ENCODE results near the gene HCK. TPM values are rescaled to one million over a fixed set of nuclear protein-coding genes. Genes with fewer than 3 reads are reported as not detected.
"Not testable (repeated sequence)": the region's sequence is repeated elsewhere in the genome, so short reads cannot be mapped to it uniquely, and the experiment has no call there.

HCK gene
- total and polyA plus RNA-seq, 8 donors, result 0.42 to 12.9 (median 2.2) TPM

DNA sequence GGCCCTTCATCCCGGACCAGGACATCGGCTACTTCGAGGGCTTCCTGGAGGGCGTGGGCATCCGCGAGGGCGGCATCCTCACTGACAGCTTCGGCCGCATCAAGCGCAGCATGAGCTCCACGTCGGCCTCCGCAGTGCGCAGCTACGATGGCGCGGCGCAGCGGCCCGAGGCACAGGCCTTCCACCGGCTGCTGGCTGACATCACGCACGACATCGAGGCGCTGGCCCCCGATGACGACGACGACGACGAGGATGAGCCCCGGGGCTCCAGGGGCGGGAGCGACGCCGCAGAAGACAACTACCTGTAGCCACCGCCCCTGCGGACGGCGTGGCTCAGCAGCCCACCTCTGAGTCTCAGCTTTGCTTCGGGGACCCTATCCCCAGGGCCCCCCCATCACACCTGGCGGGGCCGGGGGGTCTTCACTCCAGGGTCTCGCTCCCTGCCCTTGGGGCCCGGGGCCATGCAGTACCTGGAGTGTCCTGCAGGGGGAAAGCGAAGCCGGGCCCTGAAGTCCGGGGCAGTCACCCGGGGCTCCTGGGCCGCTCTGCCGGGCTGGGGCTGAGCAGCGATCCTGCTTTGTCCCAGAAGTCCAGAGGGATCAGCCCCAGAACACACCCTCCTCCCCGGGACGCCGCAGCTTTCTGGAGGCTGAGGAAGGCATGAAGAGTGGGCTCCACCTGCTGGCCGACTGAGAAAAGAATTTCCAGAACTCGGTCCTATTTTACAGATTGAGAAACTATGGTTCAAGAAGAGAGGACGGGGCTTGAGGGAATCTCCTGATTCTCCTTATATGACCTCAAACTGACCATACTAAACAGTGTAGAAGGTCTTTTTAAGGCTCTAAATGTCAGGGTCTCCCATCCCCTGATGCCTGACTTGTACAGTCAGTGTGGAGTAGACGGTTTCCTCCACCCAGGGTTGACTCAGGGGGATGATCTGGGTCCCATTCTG, 20.8 kb upstream of the HCK start:
- H3K27ac ChIP-seq, result no peak overlapping the region
- H3K27me3 ChIP-seq, result peaks cover 0 to 7% (median 0%) of the 10 kb centered on the region in 4 donors
- 14 to 19% methylated on average over 56 to 59 of the region's 59 CpGs for WGBS, 2 donors
- intact Hi-C loops (cut with DNase I), result loop anchor here in 1 of 3 donors (5.0 kb wide), 1 partner anchor 209 kb away; no protein-coding TSS in a partner anchor
- no peaks in the 10 kb centered on the region for H3K9me3 ChIP-seq
- DNase-seq (peak; percentile 70 to 91 (median 81)), FAIRE-seq (no peak), ATAC-seq (peak; percentile 94 to 97 (median 96))
- TF ChIP-seq, protein P1, sequence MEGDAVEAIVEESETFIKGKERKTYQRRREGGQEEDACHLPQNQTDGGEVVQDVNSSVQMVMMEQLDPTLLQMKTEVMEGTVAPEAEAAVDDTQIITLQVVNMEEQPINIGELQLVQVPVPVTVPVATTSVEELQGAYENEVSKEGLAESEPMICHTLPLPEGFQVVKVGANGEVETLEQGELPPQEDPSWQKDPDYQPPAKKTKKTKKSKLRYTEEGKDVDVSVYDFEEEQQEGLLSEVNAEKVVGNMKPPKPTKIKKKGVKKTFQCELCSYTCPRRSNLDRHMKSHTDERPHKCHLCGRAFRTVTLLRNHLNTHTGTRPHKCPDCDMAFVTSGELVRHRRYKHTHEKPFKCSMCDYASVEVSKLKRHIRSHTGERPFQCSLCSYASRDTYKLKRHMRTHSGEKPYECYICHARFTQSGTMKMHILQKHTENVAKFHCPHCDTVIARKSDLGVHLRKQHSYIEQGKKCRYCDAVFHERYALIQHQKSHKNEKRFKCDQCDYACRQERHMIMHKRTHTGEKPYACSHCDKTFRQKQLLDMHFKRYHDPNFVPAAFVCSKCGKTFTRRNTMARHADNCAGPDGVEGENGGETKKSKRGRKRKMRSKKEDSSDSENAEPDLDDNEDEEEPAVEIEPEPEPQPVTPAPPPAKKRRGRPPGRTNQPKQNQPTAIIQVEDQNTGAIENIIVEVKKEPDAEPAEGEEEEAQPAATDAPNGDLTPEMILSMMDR (IDR thresholded peaks at IDR 0.05), result peak; percentile 81 to 97 (median 94)
- peaks cover 0 to 4% (median 0%) of the 10 kb centered on the region in 3 donors for H3K4me1 ChIP-seq
- no peaks in the 10 kb centered on the region for H3K36me3 ChIP-seq
- peak overlapping the region in 2 of 4 donors; percentile 6 to 36 for H3K4me3 ChIP-seq

DNA sequence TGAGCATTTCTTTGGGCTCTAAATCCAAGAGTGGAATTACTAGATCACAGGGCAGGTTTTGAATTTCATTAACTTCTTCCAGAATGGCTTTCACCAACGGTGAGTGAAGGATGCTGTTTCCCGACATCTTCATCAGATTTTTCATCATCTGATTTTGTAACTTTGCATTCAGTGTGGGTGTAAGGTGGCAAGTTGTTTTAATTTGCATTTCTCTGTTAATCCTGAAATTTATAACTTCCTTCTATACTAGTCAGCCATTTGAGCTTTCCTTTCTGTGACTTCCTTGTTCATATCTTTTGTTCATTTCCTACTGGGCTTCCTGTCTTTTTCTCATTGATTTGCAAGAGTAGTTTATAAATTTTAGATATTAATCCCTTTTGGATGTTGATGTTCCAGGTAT, 18.7 kb upstream of the HCK start:
- H3K4me1 ChIP-seq, result peaks cover 0 to 4% (median 0%) of the 10 kb centered on the region in 3 donors
- no peak overlapping the region for H3K27ac ChIP-seq
- no peak for FAIRE-seq
- WGBS, 2 donors, result 50 to 55% methylated on average over 2 of the region's 2 CpGs
- no peak for DNase-seq
- peaks cover 0 to 13% (median 0%) of the 10 kb centered on the region in 4 donors for H3K27me3 ChIP-seq
- no peaks in the 10 kb centered on the region for H3K36me3 ChIP-seq
- intact Hi-C loops (cut with DNase I), result loop anchor here in 1 of 3 donors (5.0 kb wide), 1 partner anchor 211 kb away; no protein-coding TSS in a partner anchor
- no peak overlapping the region for H3K4me3 ChIP-seq
- TF ChIP-seq, protein P1 (IDR thresholded peaks at IDR 0.05), result no peak
- H3K9me3 ChIP-seq, result no peaks in the 10 kb centered on the region
- ATAC-seq, result no peak

DNA sequence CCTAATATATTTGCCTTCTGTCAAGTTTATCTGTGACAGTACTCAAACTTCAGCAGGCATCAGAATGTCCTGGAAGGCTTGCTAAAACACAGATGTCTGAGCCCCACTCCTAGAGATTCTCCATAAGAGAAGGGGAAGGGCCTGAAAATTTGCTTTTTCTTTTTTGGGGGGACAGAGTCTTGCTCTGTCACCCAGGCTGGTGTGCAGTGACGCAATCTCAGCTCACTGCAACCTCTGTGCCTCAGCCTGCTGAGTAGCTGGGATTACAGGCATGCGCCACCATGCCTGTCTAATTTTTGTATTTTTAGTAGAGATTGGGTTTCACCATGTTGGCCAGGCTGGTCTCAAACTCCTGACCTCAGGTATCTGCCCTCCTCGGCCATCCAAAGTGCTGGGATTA, 18.3 kb upstream of the HCK start:
- not testable (repeated sequence) for H3K36me3 ChIP-seq, DNase-seq, H3K27ac ChIP-seq, ATAC-seq, FAIRE-seq, H3K4me3 ChIP-seq, H3K9me3 ChIP-seq, H3K4me1 ChIP-seq
- 57 to 67% methylated on average over 3 of the region's 3 CpGs for WGBS, 2 donors
- H3K27me3 ChIP-seq, result peaks cover 0 to 13% (median 0%) of the 10 kb centered on the region in 4 donors
- intact Hi-C loops (cut with DNase I), result loop anchor here in 1 of 3 donors (5.0 kb wide), 1 partner anchor 211 kb away; no protein-coding TSS in a partner anchor

DNA sequence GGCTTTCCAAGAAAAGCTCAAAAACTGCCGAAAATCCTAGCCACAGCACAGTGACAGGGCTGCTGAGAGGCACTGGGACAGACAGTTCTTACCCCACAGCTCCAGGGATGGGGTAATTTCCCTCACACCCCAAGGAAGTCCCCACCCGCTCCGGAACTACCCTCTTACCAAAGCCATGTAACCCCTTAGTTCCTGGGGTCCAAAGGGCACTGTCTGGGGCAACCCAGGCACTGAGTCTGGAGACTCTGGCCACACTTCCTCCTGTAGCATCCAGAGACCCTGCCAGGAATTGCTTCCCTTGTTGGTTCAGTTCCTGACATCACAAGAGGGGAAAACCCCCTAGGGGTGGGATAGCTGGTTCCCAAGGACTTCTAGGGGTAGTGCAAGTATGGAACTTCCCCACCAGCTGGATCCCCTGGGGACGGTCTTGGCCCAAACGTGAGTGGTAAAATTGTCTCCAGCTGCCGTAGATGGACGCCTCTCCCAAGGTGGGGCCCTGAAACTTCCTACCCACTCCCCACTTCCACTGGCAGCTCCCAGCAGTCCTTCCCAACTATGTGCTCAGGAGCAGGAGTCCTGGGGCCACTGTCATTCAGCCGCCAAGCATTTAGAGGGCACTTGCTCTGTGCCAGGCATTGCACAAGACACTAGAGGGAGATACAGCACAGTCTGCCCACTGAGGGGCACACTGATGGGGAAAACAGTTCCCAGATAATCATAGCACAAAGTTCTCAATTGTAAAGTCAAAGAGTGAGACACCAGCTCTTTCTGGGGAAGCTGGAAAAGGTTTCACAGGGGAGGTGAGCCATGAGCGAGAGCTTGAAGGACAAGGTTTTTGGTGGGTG, 17.2 kb upstream of the HCK start:
- Histone ChIP-seq H3K36me3 (no peaks in the 10 kb centered on the region), H3K27me3 (peaks cover 0 to 13% (median 0%) of the 10 kb centered on the region in 4 donors), H3K9me3 (no peaks in the 10 kb centered on the region), H3K4me3 (no peak overlapping the region), H3K27ac (no peak overlapping the region), H3K4me1 (peaks cover 0 to 7% (median 0%) of the 10 kb centered on the region in 3 donors)
- TF ChIP-seq, protein P1 (IDR thresholded peaks at IDR 0.05), result no peak
- 28 to 45% methylated on average over 9 of the region's 9 CpGs for WGBS, 2 donors
- ATAC-seq, result peak in 2 of 4 donors; percentile 27 to 31
- no peak for FAIRE-seq
- no peak for DNase-seq
- intact Hi-C loops (cut with DNase I), result loop anchor here in 1 of 3 donors (5.0 kb wide), 1 partner anchor 213 kb away; no protein-coding TSS in a partner anchor

DNA sequence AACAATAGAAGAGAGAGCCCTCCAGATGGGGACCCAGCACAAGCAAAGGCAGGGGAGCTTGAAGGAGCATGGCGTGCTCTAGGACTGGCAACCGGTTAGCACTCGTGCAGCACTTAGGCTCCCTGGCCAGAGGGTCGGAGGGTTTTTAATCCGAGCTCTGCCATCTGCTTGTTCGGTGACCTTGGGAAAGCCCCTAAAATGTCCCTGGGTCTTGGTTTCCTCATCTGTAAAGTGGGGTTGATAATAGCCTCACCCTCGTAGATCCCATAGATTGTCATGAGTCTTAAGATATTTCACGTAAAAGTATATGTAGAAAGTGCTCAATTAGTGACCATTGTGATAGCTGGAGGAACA, 16.6 kb upstream of the HCK start:
- ATAC-seq (no peak), DNase-seq (no peak), FAIRE-seq (no peak)
- TF ChIP-seq, protein P1 (IDR thresholded peaks at IDR 0.05), result no peak
- peaks cover 0 to 13% (median 0%) of the 10 kb centered on the region in 4 donors for H3K27me3 ChIP-seq
- intact Hi-C loops (cut with DNase I), result no loop called here
- H3K4me1 ChIP-seq, result peaks cover 0 to 7% (median 0%) of the 10 kb centered on the region in 3 donors
- WGBS, 2 donors, result 62 to 73% methylated on average over 8 of the region's 8 CpGs
- no peaks in the 10 kb centered on the region for H3K9me3 ChIP-seq
- H3K36me3 ChIP-seq, result no peaks in the 10 kb centered on the region
- H3K27ac ChIP-seq, result no peak overlapping the region
- H3K4me3 ChIP-seq, result no peak overlapping the region

All from pancreas (tissue), 10 donors.